Esophagus squamous epithelium (tissue), 5 donors: ENCODE data around the gene PCDH9. TPM values are rescaled to one million over a fixed set of nuclear protein-coding genes. Genes with fewer than 3 reads are reported as not detected.
"Not testable (repeated sequence)": the region's sequence is repeated elsewhere in the genome, so short reads cannot be mapped to it uniquely, and the experiment has no call there.

Source experiments
- DNase-seq: peaks from one replicate; lab custom pipeline; 2025; lab: John Stamatoyannopoulos, UW
- H3K27ac ChIP-seq, 4 donors: fragments of 200-600 bp; sonication (generic); one replicate each; pipeline ENCODE4 v1.5.1; 2016 to 2019; ENCODE audit warnings: mild to moderate bottlenecking in 1 of 4
- H3K27me3 ChIP-seq, 4 donors: fragments of 200-600 bp; sonication (generic); 1 replicate in 3 of 4; 2 replicates in 1 of 4; pipeline versions ENCODE4 v1.5.1 to v1.6.0; 2017 to 2021; ENCODE audit warnings: antibody characterized with exemption in 1 of 4
- H3K36me3 ChIP-seq, 3 donors: fragments of 200-600 bp; sonication (generic); one replicate each; pipeline ENCODE4 v1.5.1; 2016 to 2019
- H3K4me1 ChIP-seq, 3 donors: fragments of 200-600 bp; sonication (generic); one replicate each; pipeline ENCODE4 v1.5.1; 2017 to 2019
- H3K4me3 ChIP-seq, 4 donors: fragments of 200-600 bp; sonication (generic); 1 replicate in 3 of 4; 2 replicates in 1 of 4; pipeline ENCODE4 v1.5.1; 2016 to 2019; ENCODE audit warnings: mild to moderate bottlenecking in 2 of 4, moderate library complexity in 1 of 4
- H3K9me3 ChIP-seq, 3 donors: fragments of 200-600 bp; sonication (generic); one replicate each; pipeline ENCODE4 v1.5.1; 2016 to 2019
- POLR2A ChIP-seq, 4 donors: fragments of 450-650 bp; IDR thresholded peaks; one replicate each; pipeline ENCODE4 v1.6.1; 2017; ENCODE audit warnings: antibody characterized with exemption in 4 of 4, mild to moderate bottlenecking in 4 of 4, moderate library complexity in 3 of 4
- WGBS, 2 donors: methylation state at CpG; one replicate each; pipeline ENCODE4 v1.1.5; 2018; 5-methylcytosine and 5-hydroxymethylcytosine counted together
- intact Hi-C: fragments of 100-400 bp; cut with DNase I; formaldehyde crosslinking; loops from one replicate; pipeline ENCODE4 v1.15.0; 2022
- total RNA-seq, 4 donors: library from RNA; depleted of rRNA; stranded (reverse); fragments of >200 nt; gene quantifications; one replicate each; pipeline ENCODE4 v1.1.0, GENCODE V29; 2016
- TF ChIP-seq, protein P1 (sequence below), 6 experiments: fragments of 450-650 bp in 4 of 6; fragments of 200-600 bp in 2 of 6; sonication (generic) in 2 of 6; IDR thresholded peaks; one replicate each; pipeline ENCODE4 v1.5.1; 2016 to 2019; ENCODE audit warnings: antibody characterized with exemption in 6 of 6, mild to moderate bottlenecking in 4 of 6, moderate library complexity in 4 of 6
- donor health status: DM: yes; HTN: yes; CAD: no.

Gene PCDH9
- total RNA-seq, 4 donors from 2014 or later = 0.04 to 1.9 (median 0.45) TPM

DNA sequence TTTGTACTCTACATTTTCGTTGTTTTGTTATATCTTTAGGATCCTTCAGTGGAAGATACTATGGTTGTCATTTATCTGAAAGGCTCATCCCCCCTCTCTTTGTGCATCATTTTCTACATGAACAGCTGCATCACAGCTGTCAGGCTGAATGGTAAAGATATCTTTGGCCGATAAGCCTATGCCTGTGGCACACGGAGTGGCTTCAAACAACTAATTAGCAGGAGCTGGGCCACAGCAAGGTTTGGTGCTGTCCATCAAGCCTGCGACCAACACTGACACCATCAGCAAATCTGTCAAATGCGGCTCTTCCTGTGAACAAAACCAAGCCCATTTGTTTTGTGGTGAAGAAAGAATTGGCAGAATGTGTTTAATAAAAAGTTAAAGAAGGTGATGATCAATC, 334.4 kb downstream of the PCDH9 start:
- TF ChIP-seq, protein P1, sequence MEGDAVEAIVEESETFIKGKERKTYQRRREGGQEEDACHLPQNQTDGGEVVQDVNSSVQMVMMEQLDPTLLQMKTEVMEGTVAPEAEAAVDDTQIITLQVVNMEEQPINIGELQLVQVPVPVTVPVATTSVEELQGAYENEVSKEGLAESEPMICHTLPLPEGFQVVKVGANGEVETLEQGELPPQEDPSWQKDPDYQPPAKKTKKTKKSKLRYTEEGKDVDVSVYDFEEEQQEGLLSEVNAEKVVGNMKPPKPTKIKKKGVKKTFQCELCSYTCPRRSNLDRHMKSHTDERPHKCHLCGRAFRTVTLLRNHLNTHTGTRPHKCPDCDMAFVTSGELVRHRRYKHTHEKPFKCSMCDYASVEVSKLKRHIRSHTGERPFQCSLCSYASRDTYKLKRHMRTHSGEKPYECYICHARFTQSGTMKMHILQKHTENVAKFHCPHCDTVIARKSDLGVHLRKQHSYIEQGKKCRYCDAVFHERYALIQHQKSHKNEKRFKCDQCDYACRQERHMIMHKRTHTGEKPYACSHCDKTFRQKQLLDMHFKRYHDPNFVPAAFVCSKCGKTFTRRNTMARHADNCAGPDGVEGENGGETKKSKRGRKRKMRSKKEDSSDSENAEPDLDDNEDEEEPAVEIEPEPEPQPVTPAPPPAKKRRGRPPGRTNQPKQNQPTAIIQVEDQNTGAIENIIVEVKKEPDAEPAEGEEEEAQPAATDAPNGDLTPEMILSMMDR (IDR thresholded peaks at IDR 0.05) = no peak
- TF ChIP-seq POLR2A (IDR thresholded peaks at IDR 0.05) = no peak
- no peaks in the 10 kb centered on the region for H3K27me3 ChIP-seq
- no peaks in the 10 kb centered on the region for H3K36me3 ChIP-seq
- intact Hi-C loops = no loop called here
- no peak for DNase-seq
- H3K27ac ChIP-seq = no peak overlapping the region
- H3K4me1 ChIP-seq = no peaks in the 10 kb centered on the region
- H3K4me3 ChIP-seq = no peak overlapping the region
- WGBS, 2 donors = 62 to 73% methylated on average over 5 of the region's 5 CpGs
- H3K9me3 ChIP-seq = no peaks in the 10 kb centered on the region

DNA sequence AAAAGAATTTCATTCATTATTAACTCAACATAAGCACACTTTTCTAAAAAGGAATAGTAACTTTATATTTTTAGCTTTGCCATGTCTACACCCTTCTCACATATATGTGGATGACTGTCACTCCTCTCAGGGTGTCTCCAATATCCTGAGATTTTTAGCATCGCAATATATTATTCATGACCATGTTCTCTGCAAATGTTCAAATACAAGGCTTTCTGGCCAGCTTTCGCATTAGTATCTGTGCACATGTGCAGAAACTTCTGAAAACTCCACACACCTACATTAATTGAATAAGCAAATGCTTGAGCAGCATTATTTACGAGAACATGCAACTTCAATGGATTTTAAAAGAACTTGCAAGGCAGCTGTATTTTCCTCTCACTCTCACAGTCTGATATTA, 334.8 kb downstream of the PCDH9 start:
- no peaks in the 10 kb centered on the region for H3K36me3 ChIP-seq
- intact Hi-C loops = no loop called here
- no peak overlapping the region for H3K4me3 ChIP-seq
- no peaks in the 10 kb centered on the region for H3K9me3 ChIP-seq
- H3K27me3 ChIP-seq = no peaks in the 10 kb centered on the region
- H3K4me1 ChIP-seq = no peaks in the 10 kb centered on the region
- no peak for DNase-seq
- WGBS, 2 donors = 88 to 95% methylated on average over 3 of the region's 3 CpGs
- no peak overlapping the region for H3K27ac ChIP-seq
- TF ChIP-seq, protein P1 (IDR thresholded peaks at IDR 0.05) = no peak
- no peak for TF ChIP-seq POLR2A (IDR thresholded peaks at IDR 0.05)

DNA sequence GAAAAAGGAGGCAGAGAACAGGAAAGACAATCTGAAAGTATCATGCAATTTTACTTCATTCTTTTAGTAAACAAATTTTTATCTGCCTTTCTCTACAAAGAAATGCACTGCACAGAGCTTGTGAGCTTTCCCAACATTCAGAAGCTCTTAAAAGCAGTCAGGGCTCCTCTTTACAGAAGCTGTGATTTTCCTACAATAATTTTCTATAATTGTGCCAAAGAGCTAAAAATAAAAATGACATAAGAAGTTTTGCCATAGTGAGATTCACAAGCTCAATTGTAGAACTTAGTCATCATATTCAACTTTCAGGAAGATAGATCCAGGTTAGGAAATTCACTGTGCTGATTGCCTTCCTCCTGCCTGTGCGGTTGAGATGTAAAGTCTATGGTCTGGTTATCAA, 341.4 kb downstream of the PCDH9 start:
- Histone ChIP-seq H3K36me3 (no peaks in the 10 kb centered on the region), H3K9me3 (no peaks in the 10 kb centered on the region), H3K27ac (no peak overlapping the region), H3K4me1 (no peaks in the 10 kb centered on the region), H3K27me3 (no peaks in the 10 kb centered on the region), H3K4me3 (no peak overlapping the region)
- no peak for DNase-seq
- TF ChIP-seq, protein P1 (IDR thresholded peaks at IDR 0.05) = no peak
- TF ChIP-seq POLR2A (IDR thresholded peaks at IDR 0.05) = no peak
- intact Hi-C loops = no loop called here
- WGBS, 2 donors = 72 to 95% methylated on average over 1 of the region's 1 CpG

- no peak for TF ChIP-seq POLR2A (IDR thresholded peaks at IDR 0.05)
- TF ChIP-seq, protein P1 (IDR thresholded peaks at IDR 0.05) = no peak
- Histone ChIP-seq H3K36me3 (no peaks in the 10 kb centered on the region), H3K27me3 (no peaks in the 10 kb centered on the region), H3K4me3 (no peak overlapping the region), H3K4me1 (no peaks in the 10 kb centered on the region), H3K9me3 (no peaks in the 10 kb centered on the region), H3K27ac (no peak overlapping the region)
- intact Hi-C loops = no loop called here
- WGBS, 2 donors = 22 to 37% methylated on average over 5 of the region's 5 CpGs
- DNase-seq = no peak
Measured at GRCh38 chr13:66887088-66887487, 343.0 kb downstream of the PCDH9 start.

DNA sequence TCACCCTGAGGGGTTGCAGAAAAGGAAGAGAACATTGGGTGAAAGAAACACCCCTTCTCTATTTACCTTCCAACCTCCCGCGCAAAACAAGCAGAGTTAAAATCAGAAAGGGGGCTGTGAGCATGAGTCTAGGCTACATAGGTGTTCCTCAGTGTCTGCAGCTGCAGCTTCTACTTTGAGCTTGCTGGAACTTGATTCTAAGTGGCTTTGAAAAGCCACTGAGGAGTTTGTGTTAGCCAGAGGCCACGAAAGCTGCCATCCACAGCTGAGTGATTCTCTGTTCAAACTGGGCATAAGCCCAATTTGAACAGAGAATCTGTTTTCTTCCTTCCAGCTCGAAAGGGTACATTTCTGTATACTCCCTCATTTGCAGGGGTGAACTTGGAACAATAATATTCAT, 343.9 kb downstream of the PCDH9 start:
- H3K9me3 ChIP-seq = no peaks in the 10 kb centered on the region
- H3K36me3 ChIP-seq = no peaks in the 10 kb centered on the region
- H3K27ac ChIP-seq = no peak overlapping the region
- no peaks in the 10 kb centered on the region for H3K4me1 ChIP-seq
- TF ChIP-seq, protein P1 (IDR thresholded peaks at IDR 0.05) = no peak
- TF ChIP-seq POLR2A (IDR thresholded peaks at IDR 0.05) = no peak
- H3K27me3 ChIP-seq = no peaks in the 10 kb centered on the region
- intact Hi-C loops = no loop called here
- WGBS, 2 donors = 28 to 43% methylated on average over 4 of the region's 4 CpGs
- no peak overlapping the region for H3K4me3 ChIP-seq
- DNase-seq = no peak

GRCh38 chr13:66881170-66881569, 349.0 kb downstream of the PCDH9 start:
- H3K9me3 ChIP-seq, H3K36me3 ChIP-seq, DNase-seq, intact Hi-C loops, H3K4me1 ChIP-seq, H3K27ac ChIP-seq, H3K27me3 ChIP-seq, H3K4me3 ChIP-seq: not testable (repeated sequence)
- WGBS, 2 donors = 43 to 74% methylated on average over 2 of the region's 2 CpGs
